ENCODE data around the gene CIAO3.

CIAO3 gene

DNA sequence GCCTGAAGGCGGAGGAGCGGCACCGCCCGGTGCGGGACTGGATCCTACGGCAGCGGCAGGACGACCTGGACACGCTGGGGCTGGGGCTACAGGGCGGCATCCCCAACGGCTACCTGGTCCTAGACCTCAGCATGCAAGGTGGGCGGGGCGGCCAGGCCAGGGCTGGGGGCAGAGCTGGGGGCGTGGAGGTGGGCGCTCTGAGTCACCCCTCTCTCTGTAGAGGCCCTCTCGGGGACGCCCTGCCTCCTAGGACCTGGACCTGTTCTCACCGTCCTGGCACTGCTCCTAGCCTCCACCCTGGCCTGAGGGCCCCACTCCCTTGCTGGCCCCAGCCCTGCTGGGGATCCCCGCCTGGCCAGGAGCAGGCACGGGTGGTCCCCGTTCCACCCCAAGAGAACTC, 27.6 kb upstream of the CIAO3 start:
- no peak for ATAC-seq
- no peak for TF ChIP-seq ZFP3 (CRISPR knock-in tag; IDR thresholded peaks at IDR 0.05)
- TF ChIP-seq TOX (CRISPR knock-in tag; IDR thresholded peaks at IDR 0.05; ENCODE audit: borderline replicate concordance): no peak
- no peak for TF ChIP-seq ZNF70 (CRISPR knock-in tag; IDR thresholded peaks at IDR 0.05)
- TF ChIP-seq OSR1 (CRISPR knock-in tag; IDR thresholded peaks at IDR 0.05): no peak
- TF ChIP-seq BACH2 (CRISPR knock-in tag; IDR thresholded peaks at IDR 0.05; ENCODE audit: borderline replicate concordance): no peak
- TF ChIP-seq, protein P1, sequence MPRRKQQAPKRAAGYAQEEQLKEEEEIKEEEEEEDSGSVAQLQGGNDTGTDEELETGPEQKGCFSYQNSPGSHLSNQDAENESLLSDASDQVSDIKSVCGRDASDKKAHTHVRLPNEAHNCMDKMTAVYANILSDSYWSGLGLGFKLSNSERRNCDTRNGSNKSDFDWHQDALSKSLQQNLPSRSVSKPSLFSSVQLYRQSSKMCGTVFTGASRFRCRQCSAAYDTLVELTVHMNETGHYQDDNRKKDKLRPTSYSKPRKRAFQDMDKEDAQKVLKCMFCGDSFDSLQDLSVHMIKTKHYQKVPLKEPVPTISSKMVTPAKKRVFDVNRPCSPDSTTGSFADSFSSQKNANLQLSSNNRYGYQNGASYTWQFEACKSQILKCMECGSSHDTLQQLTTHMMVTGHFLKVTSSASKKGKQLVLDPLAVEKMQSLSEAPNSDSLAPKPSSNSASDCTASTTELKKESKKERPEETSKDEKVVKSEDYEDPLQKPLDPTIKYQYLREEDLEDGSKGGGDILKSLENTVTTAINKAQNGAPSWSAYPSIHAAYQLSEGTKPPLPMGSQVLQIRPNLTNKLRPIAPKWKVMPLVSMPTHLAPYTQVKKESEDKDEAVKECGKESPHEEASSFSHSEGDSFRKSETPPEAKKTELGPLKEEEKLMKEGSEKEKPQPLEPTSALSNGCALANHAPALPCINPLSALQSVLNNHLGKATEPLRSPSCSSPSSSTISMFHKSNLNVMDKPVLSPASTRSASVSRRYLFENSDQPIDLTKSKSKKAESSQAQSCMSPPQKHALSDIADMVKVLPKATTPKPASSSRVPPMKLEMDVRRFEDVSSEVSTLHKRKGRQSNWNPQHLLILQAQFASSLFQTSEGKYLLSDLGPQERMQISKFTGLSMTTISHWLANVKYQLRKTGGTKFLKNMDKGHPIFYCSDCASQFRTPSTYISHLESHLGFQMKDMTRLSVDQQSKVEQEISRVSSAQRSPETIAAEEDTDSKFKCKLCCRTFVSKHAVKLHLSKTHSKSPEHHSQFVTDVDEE (CRISPR knock-in tag; IDR thresholded peaks at IDR 0.05): no peak
- no peak for TF ChIP-seq RARB (CRISPR knock-in tag; IDR thresholded peaks at IDR 0.05)
- no peak for TF ChIP-seq PPARA (CRISPR knock-in tag; IDR thresholded peaks at IDR 0.05; ENCODE audit: borderline replicate concordance)
- no peak for TF ChIP-seq ZC3H10 (CRISPR knock-in tag; IDR thresholded peaks at IDR 0.05)
- TF ChIP-seq GLIS3 (CRISPR knock-in tag; IDR thresholded peaks at IDR 0.05): no peak
- TF ChIP-seq, protein P2, sequence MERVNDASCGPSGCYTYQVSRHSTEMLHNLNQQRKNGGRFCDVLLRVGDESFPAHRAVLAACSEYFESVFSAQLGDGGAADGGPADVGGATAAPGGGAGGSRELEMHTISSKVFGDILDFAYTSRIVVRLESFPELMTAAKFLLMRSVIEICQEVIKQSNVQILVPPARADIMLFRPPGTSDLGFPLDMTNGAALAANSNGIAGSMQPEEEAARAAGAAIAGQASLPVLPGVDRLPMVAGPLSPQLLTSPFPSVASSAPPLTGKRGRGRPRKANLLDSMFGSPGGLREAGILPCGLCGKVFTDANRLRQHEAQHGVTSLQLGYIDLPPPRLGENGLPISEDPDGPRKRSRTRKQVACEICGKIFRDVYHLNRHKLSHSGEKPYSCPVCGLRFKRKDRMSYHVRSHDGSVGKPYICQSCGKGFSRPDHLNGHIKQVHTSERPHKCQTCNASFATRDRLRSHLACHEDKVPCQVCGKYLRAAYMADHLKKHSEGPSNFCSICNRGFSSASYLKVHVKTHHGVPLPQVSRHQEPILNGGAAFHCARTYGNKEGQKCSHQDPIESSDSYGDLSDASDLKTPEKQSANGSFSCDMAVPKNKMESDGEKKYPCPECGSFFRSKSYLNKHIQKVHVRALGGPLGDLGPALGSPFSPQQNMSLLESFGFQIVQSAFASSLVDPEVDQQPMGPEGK (CRISPR knock-in tag; IDR thresholded peaks at IDR 0.05; ENCODE audit: borderline replicate concordance): no peak
- TF ChIP-seq ARNTL (CRISPR knock-in tag; IDR thresholded peaks at IDR 0.05; ENCODE audit: borderline replicate concordance, low read depth): no peak
- TF ChIP-seq TCF4 (CRISPR knock-in tag; IDR thresholded peaks at IDR 0.05; ENCODE audit: borderline replicate concordance): no peak
- no peak for TF ChIP-seq ZFP30 (CRISPR knock-in tag; IDR thresholded peaks at IDR 0.05)
- TF ChIP-seq, protein P3, sequence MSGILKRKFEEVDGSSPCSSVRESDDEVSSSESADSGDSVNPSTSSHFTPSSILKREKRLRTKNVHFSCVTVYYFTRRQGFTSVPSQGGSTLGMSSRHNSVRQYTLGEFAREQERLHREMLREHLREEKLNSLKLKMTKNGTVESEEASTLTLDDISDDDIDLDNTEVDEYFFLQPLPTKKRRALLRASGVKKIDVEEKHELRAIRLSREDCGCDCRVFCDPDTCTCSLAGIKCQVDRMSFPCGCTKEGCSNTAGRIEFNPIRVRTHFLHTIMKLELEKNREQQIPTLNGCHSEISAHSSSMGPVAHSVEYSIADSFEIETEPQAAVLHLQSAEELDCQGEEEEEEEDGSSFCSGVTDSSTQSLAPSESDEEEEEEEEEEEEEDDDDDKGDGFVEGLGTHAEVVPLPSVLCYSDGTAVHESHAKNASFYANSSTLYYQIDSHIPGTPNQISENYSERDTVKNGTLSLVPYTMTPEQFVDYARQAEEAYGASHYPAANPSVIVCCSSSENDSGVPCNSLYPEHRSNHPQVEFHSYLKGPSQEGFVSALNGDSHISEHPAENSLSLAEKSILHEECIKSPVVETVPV (CRISPR knock-in tag; IDR thresholded peaks at IDR 0.05): no peak
- no peak for TF ChIP-seq SNAI2 (CRISPR knock-in tag; IDR thresholded peaks at IDR 0.05)
- TF ChIP-seq, protein P4, sequence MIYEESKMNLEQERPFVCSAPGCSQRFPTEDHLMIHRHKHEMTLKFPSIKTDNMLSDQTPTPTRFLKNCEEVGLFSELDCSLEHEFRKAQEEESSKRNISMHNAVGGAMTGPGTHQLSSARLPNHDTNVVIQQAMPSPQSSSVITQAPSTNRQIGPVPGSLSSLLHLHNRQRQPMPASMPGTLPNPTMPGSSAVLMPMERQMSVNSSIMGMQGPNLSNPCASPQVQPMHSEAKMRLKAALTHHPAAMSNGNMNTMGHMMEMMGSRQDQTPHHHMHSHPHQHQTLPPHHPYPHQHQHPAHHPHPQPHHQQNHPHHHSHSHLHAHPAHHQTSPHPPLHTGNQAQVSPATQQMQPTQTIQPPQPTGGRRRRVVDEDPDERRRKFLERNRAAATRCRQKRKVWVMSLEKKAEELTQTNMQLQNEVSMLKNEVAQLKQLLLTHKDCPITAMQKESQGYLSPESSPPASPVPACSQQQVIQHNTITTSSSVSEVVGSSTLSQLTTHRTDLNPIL (CRISPR knock-in tag; IDR thresholded peaks at IDR 0.05; ENCODE audit: low read depth): no peak

DNA sequence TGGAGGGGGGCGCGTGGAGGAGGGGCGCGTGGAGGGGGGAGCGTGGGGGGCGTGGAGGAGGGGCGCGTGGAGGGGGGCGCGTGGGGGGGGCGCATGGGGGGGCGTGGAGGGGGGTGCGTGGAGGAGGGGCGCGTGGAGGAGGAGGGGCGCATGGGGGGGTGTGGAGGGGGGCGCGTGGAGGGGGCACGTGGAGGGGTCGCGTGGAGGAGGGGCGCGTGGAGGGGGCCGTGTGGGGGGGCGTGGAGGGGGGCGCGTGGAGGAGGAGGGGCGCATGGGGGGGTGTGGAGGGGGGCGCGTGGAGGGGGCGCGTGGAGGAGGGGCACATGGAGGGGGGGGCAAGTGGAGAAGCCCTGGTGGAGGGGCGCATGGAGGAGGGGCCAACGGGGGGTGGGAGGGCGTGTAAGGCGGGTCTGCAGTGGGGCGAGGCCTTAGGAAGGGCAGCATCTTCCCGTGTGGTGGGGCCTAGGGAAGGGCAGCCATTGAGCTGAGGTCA, 27.0 kb upstream of the CIAO3 start:
- no peak for TF ChIP-seq PPARA (CRISPR knock-in tag; IDR thresholded peaks at IDR 0.05; ENCODE audit: borderline replicate concordance)
- TF ChIP-seq ZFP3 (CRISPR knock-in tag; IDR thresholded peaks at IDR 0.05): no peak
- no peak for TF ChIP-seq ZFP30 (CRISPR knock-in tag; IDR thresholded peaks at IDR 0.05)
- TF ChIP-seq, protein P1 (CRISPR knock-in tag; IDR thresholded peaks at IDR 0.05): no peak
- TF ChIP-seq RARB (CRISPR knock-in tag; IDR thresholded peaks at IDR 0.05): no peak
- TF ChIP-seq ARNTL (CRISPR knock-in tag; IDR thresholded peaks at IDR 0.05; ENCODE audit: borderline replicate concordance, low read depth): no peak
- TF ChIP-seq BACH2 (CRISPR knock-in tag; IDR thresholded peaks at IDR 0.05; ENCODE audit: borderline replicate concordance): no peak
- TF ChIP-seq ZNF565 (CRISPR knock-in tag; conservative IDR thresholded peaks at IDR 0.05; ENCODE audit: low read depth): no peak
- TF ChIP-seq, protein P2 (CRISPR knock-in tag; IDR thresholded peaks at IDR 0.05; ENCODE audit: borderline replicate concordance): no peak
- TF ChIP-seq, protein P4 (CRISPR knock-in tag; IDR thresholded peaks at IDR 0.05; ENCODE audit: low read depth): no peak
- TF ChIP-seq CSDC2 (CRISPR knock-in tag; IDR thresholded peaks at IDR 0.05): no peak
- no peak for TF ChIP-seq GLIS3 (CRISPR knock-in tag; IDR thresholded peaks at IDR 0.05)
- no peak for TF ChIP-seq TCF4 (CRISPR knock-in tag; IDR thresholded peaks at IDR 0.05; ENCODE audit: borderline replicate concordance)
- TF ChIP-seq SNAI2 (CRISPR knock-in tag; IDR thresholded peaks at IDR 0.05): no peak
- no peak for TF ChIP-seq ZNF8 (CRISPR knock-in tag; IDR thresholded peaks at IDR 0.05)
- TF ChIP-seq TOX (CRISPR knock-in tag; IDR thresholded peaks at IDR 0.05; ENCODE audit: borderline replicate concordance): no peak
- TF ChIP-seq, protein P3 (CRISPR knock-in tag; IDR thresholded peaks at IDR 0.05): no peak
- ATAC-seq: no peak
